Measurements from ENCODE around the gene NT5DC1. TPM values are rescaled to one million over a fixed set of nuclear protein-coding genes. Genes with fewer than 3 reads are reported as not detected.
A peak's percentile ranks its signal among the peaks of the same experiment; 100 is the strongest.

NT5DC1 gene
- total RNA-seq, 4 donors from 2014 or later: 7.4 to 12.9 (median 11.4) TPM

DNA sequence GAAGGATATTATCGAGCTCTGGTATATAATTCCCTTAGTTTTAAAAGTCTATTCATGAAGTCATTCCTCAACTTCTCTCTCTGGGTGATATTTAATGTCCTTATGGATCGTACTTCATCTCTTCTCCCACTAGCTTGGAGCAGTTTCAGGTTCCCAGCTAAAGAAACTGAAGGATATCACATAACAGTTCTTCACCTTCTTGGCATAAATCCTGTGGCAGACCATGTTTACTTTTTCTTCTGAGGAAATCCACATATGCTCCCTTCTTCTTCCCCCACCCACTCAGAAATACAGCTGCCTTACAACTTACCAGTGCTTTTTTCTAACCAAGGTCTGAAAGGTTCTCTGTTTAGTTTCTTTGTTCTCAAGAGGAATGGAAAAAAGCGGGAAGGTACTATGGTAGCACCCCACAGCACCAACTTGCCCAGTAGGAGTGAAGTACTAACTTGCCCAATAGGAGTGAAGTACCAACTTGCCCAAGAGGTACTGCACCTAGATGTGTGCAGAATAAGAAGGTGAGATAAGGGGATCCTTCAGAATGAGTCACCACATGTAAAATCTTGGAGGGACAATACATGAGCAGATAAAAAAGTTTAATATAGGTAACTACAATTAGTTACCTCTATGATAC is 100.1 kb downstream of the NT5DC1 start:
- H3K27ac ChIP-seq: peak overlapping the region; percentile 17
- peaks cover 12% of the 10 kb centered on the region for H3K4me1 ChIP-seq
- TF ChIP-seq POLR2A (IDR thresholded peaks at IDR 0.05) (no peak), EP300 (IDR thresholded peaks at IDR 0.05) (no peak), POLR2AphosphoS5 (IDR thresholded peaks at IDR 0.05) (no peak)
- TF ChIP-seq, protein P1, sequence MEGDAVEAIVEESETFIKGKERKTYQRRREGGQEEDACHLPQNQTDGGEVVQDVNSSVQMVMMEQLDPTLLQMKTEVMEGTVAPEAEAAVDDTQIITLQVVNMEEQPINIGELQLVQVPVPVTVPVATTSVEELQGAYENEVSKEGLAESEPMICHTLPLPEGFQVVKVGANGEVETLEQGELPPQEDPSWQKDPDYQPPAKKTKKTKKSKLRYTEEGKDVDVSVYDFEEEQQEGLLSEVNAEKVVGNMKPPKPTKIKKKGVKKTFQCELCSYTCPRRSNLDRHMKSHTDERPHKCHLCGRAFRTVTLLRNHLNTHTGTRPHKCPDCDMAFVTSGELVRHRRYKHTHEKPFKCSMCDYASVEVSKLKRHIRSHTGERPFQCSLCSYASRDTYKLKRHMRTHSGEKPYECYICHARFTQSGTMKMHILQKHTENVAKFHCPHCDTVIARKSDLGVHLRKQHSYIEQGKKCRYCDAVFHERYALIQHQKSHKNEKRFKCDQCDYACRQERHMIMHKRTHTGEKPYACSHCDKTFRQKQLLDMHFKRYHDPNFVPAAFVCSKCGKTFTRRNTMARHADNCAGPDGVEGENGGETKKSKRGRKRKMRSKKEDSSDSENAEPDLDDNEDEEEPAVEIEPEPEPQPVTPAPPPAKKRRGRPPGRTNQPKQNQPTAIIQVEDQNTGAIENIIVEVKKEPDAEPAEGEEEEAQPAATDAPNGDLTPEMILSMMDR (IDR thresholded peaks at IDR 0.05): no peak
- DNase-seq (ENCODE audit: low spot score in 2 of 2): no peak
- H3K9me3 ChIP-seq: no peaks in the 10 kb centered on the region
- H3K36me3 ChIP-seq: no peaks in the 10 kb centered on the region
- 65% methylated on average over 3 of the region's 3 CpGs for WGBS
- H3K4me3 ChIP-seq: no peak overlapping the region
- no peaks in the 10 kb centered on the region for H3K27me3 ChIP-seq

DNA sequence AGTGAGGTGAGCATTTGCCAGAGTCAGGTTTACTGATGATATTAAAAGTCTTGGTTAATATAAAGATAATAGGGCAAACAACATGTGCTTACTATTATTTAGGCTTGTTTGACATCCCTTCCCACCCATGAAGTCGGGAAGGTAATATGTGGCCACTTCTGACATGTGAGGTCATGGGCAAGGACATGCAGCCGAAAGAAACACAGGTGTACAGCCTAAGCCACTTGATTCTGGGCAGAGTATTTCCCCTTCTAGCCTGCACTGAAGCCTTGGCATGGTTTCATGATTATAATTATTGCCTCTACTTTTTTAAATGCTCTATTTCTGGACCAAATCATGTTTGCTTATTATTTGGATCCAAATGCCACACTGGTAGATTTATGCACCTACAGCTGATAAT is 100.9 kb downstream of the NT5DC1 start:
- no peak overlapping the region for H3K27ac ChIP-seq
- 45% methylated on average over 2 of the region's 2 CpGs for WGBS
- no peaks in the 10 kb centered on the region for H3K36me3 ChIP-seq
- TF ChIP-seq POLR2A (IDR thresholded peaks at IDR 0.05): no peak
- no peak for TF ChIP-seq EP300 (IDR thresholded peaks at IDR 0.05)
- TF ChIP-seq POLR2AphosphoS5 (IDR thresholded peaks at IDR 0.05): no peak
- TF ChIP-seq, protein P1 (IDR thresholded peaks at IDR 0.05): no peak
- no peak overlapping the region for H3K4me3 ChIP-seq
- H3K27me3 ChIP-seq: no peaks in the 10 kb centered on the region
- peaks cover 17% of the 10 kb centered on the region for H3K4me1 ChIP-seq
- H3K9me3 ChIP-seq: no peaks in the 10 kb centered on the region
- DNase-seq (ENCODE audit: low spot score in 2 of 2): no peak

- Histone ChIP-seq H3K36me3 (no peaks in the 10 kb centered on the region), H3K27me3 (no peaks in the 10 kb centered on the region), H3K27ac (no peak overlapping the region), H3K9me3 (no peaks in the 10 kb centered on the region), H3K4me1 (peaks cover 21% of the 10 kb centered on the region), H3K4me3 (no peak overlapping the region)
- 66% methylated on average over 2 of the region's 2 CpGs for WGBS
- TF ChIP-seq POLR2A (IDR thresholded peaks at IDR 0.05): no peak
- TF ChIP-seq, protein P1 (IDR thresholded peaks at IDR 0.05): no peak
- TF ChIP-seq POLR2AphosphoS5 (IDR thresholded peaks at IDR 0.05): no peak
- TF ChIP-seq EP300 (IDR thresholded peaks at IDR 0.05): no peak
- no peak for DNase-seq (ENCODE audit: low spot score in 2 of 2)
These were observed 104.6 kb downstream of the NT5DC1 start for GRCh38 chr6:116205281-116205680.

DNA sequence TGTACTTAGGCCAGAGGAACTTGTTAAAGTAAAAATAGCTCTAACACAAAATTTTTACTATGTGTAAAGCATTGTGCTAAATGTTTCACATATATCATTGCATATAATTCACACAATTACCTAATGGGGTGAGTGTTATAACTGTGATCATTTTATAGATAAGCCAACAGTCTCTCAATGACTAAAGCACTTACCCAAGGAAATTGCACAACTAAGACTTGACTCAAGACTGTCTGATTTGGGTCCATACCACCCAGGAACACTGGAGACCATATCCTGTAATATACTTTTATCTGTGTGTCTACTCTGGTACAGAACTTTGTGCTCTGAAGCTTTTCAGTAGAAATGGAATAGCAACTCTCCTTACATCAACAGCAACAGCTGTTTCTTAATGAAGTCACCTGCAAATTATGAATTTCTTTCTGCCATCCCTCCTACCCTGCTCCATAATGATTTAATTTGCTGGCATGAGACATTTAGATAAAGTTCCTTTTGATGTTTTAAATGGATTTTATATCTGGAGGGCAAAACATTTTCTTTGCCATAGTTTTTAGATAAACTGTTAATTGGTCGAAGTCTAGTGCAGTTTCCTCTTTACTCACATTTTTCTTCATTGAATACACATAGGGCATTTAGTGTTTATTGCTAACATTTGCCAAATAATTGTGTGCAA is 105.7 kb downstream of the NT5DC1 start:
- no peaks in the 10 kb centered on the region for H3K36me3 ChIP-seq
- peaks cover 25% of the 10 kb centered on the region for H3K4me1 ChIP-seq
- no peak overlapping the region for H3K27ac ChIP-seq
- H3K9me3 ChIP-seq: no peaks in the 10 kb centered on the region
- H3K27me3 ChIP-seq: no peaks in the 10 kb centered on the region
- H3K4me3 ChIP-seq: no peak overlapping the region
- DNase-seq (ENCODE audit: low spot score in 2 of 2): no peak
- WGBS: 60% methylated on average over 1 of the region's 1 CpG
- TF ChIP-seq POLR2A (IDR thresholded peaks at IDR 0.05): no peak
- no peak for TF ChIP-seq POLR2AphosphoS5 (IDR thresholded peaks at IDR 0.05)
- TF ChIP-seq EP300 (IDR thresholded peaks at IDR 0.05): no peak
- TF ChIP-seq, protein P1 (IDR thresholded peaks at IDR 0.05): no peak

- H3K27ac ChIP-seq: no peak overlapping the region
- TF ChIP-seq EP300 (IDR thresholded peaks at IDR 0.05) (no peak), POLR2AphosphoS5 (IDR thresholded peaks at IDR 0.05) (no peak), POLR2A (IDR thresholded peaks at IDR 0.05) (no peak)
- TF ChIP-seq, protein P1 (IDR thresholded peaks at IDR 0.05): no peak
- no peak for DNase-seq (ENCODE audit: low spot score in 2 of 2)
- H3K9me3 ChIP-seq: no peaks in the 10 kb centered on the region
- no peaks in the 10 kb centered on the region for H3K27me3 ChIP-seq
- no peak overlapping the region for H3K4me3 ChIP-seq
- peaks cover 17% of the 10 kb centered on the region for H3K4me1 ChIP-seq
- no peaks in the 10 kb centered on the region for H3K36me3 ChIP-seq
- 43% methylated on average over 4 of the region's 4 CpGs for WGBS
These were observed 107.6 kb downstream of the NT5DC1 start for GRCh38 chr6:116208056-116208785.
